NCI-H82 (cell line): ENCODE results near the gene GRID1.
"Not testable (repeated sequence)": the region's sequence is repeated elsewhere in the genome, so short reads cannot be mapped to it uniquely, and the experiment has no call there.

Source experiments
- DNase-seq: peaks from one replicate; lab custom pipeline; 2025; lab: John Stamatoyannopoulos, UW

The GRID1 gene

DNA sequence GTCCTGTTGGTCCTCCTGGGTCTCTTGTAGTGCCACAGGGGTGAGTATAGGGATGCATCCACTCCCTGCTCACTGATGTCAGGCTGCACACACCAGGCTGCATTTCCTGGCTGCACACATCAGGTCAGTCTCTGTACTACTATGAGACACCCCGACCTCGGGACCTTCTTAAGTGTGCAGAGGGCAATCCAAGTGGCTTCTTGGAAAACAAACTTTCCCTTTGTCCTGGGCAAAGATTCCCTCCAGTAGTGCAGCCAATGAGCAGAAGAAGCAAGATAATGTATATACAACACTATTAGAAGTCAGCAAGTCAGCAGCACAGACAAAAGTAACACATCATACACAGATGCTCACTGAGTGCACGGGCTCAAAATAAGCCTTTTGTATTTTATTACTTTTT is 493.5 kb downstream of the GRID1 start:
- DNase-seq = no peak

DNA sequence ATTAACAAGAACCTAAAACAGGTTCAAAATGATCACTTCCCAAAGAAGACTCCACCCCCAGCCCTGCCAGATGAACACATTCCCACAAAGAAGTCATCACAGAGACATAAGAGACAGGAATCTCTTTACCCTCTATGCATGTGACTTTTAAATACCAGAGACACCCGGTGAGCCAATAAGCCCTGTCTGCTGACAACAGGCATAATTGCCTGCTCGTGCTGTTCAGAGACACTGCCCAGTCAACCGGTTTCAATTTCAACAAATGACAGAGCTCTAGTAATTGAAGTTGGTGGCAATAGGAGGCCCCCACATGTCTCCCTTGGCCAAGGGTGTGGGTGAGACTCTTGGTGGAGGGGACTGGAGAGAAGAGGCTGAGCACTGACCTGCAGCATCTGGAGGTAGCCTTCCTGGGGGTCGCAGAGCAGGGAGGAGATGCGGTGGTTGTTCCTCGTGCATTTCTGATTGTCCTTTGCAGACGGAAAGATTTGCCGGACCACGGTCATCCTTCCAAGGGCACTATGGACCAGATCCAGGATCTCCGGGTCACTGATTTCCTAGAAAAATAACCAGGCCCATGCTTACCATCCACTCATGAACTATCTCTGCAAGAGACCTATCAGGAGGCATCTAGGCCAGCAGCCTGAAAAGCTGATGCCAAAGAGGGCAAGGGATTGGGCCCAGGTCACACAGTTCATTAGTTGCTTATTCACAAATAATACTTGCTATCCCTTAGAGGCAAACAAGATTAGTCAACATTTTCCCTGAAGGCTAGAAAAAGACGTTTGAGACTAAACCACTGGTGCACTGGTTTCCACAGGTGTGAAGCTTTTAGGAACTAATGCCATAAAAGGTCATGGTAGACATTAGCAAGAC is 497.7 kb downstream of the GRID1 start:
- no peak for DNase-seq

DNA sequence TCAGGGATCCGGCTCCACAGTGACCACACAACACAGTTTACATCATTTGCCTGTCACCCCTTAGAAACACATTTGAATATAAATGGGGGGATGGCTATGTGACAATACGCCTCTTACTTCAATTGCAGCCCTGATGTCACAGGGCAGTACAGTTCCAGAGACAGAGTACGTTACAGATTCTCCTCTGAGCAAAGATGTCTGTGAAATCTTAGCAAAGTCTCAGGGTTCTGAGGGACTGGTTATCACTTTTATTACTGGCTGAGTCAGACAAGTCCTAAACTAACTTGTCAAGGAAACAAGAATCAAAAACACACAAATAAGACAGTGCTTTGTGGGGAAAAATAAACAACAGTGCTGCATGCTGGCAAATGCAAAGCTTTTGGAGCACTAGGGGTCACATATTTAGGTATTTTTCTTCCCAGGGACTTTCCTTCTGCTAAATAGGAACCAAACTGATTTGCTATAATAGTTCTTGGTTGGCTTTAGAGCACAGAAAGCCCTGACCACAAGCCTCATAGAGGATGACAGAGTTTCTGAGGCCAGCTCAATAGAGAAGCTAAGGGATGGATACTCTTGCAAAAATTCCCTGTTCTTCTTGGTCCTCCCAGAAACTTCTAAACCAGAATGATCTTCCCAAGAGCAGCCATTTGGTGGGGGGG is 501.6 kb downstream of the GRID1 start:
- no peak for DNase-seq

DNA sequence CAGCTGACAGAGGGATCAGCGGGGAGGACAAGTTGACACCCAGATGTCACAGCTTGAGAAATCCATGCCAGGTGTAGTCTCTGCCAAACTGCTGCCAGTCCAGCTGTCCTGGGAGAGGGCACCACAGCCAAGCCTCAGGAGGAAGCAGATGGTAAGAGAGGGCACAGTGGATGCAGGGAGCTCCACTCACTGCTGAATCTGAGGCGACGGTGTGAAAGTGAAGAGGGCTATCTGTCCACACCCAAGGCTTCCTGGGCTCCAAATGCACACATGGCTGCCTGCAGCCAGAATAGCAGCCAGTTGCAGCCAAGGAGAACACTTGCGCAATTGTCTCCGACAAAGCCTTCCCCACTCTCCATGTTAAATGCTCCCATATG is 502.4 kb downstream of the GRID1 start:
- DNase-seq = no peak

DNA sequence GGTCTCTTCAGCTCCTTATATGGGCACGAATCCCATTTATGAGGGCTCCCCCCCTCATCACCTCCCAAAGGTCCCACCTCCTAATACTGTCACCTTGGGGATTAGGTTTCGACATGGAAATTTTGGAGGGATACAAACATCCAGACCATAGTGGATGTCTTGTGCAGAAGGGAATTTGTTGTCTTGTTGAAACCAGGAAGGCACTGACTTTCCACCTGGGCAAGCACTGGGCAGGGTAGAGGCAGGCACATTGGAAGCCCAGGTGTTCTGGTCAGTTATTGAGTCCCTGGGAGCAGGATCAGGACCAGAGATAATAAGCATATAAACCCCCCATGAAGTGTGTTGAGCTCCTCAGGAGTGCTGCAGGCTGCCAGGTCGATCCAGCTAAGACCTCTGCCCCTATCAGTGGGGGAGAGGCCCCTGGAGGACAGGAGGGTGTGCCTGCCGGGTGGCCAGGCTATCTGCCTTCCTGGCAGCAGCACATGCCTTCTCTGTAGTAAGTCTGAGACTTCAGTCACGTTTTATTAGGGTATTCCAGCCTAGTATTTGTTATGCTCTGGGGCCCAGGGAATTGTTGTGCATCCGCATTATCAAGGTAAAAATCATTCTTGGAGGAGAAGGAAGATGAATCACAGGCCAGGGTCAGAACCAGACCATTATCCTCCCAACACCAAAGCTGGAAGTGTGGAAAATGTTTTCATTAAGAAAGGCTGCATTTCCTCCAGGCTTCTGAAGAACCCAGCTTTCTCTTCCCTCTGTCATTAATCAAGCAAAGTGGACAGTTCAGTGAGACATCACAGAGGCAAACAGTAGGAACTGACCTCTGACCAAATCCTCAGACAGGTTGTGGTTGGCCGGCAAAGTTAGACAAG is 503.1 kb downstream of the GRID1 start:
- no peak for DNase-seq

DNA sequence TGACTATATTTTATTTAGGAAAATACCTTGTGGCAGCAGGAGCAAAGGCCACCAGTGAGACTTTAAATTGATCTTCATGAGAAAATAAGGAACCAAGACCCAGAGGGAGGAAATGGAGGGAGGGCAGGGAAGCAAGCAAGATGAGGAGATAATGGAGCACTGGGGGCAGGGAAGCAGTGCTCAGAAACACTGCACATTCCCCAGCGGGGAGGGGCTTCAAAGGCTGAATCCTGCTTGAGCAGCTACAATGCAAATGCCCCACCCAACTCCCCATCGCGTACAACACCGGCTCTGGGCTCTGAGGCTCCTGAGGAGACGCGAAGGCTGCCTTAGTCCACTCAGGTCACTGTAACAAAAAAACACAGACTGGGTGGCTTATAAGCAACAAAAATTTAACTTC is 503.8 kb downstream of the GRID1 start:
- no peak for DNase-seq

DNA sequence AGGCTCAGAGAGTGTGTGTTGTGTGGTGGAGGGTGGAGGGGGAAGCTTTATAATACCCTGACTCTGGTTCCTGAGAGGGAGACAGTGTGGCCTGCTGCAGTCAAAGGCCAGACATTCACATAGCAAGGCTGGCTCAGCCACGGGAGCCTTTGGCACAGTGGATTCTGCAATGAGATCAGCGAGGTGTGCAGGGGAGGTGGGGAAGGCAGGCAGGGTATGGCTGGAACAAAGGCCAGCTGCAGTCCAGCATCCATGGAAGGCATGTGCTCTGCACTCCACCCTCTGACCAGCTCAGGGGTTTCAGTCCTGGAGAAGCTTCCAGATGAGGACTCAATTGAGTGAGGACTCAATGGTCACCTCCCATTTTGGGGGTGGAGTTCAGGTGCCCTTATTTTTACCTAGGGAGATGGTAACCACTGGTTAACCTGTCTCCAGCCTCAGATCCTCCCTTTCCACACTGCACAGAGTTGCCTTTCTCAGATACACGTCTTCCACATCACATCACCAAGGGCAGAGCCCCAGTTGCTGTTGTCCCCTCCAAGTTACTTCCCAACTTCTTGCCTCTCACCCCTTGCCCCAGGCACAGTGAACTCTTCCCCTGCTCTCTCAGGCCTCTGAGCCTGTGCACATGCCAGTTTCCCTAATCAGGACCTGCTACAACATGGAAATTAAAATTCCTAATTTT is 504.9 kb downstream of the GRID1 start:
- no peak for DNase-seq

DNA sequence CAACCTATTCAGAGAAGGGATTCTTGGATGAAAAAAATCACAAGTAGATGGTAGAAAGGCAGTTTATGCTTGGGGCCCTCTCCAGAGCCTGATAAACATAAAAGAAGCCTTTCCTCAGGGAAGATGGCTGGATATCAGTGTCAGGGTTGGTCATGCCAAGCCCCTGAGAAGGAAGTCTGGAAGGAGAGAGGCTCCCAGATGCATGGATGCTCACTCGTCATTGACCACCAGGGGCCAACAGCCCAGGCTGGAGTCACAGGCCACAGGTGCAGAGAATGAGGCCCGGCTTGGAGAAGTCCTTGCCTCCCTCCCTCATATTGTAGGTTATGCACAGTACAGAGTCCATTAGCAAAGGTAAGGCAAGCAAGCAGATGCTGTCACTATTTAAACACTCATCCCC is 506.7 kb downstream of the GRID1 start:
- DNase-seq = no peak

DNA sequence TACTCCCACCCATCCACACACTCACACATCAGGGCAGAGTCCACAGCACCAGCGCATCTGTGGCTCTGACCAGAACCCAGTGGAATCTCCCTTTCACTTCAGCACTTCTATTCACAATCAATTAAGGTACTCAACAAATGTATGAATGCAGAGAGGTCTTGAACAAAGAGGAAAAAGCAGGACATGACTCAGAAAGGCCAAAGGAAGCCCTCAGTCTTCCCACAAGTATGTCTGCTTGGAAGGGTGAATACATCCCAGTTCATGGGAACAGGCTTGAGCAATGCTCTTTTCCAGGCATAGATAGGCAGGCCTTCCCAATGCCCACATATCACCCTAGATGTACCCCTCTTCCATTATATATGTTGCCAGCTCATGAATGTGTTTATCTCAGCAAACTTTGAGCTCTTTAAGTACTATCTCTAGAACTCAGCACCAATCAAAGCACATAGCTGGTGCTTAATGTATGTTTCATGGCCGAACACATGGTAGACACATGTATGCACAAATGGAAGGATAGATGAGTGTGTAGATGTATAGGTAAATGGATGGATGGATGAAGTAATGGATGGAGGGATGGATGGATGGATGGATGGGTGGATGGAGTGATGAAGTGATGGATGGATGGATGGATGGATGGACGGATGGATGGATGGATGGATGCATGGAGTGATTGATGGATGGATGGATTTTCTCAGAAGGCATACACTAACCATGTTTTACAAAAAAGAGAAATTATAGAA is 507.6 kb downstream of the GRID1 start:
- DNase-seq = no peak

DNA sequence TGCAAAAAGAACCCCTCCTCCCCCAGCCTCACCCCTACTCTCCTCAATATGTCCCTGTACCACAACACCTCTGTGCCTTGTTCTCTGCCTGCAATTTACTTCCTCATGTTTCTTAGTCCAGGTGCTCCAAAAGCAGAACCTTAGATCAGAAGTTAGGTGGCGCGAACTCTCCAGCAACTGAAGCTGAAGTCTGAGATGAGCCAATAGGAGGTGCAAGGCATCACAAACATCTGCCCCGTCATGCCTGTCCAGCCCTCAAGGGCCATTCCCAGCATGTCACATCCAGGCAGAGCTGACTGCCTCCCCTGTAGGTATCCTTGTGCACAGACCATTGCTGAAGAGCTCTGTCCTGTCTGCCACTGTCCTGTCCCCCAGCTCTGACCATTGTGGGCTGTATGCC is 508.8 kb downstream of the GRID1 start:
- no peak for DNase-seq

DNA sequence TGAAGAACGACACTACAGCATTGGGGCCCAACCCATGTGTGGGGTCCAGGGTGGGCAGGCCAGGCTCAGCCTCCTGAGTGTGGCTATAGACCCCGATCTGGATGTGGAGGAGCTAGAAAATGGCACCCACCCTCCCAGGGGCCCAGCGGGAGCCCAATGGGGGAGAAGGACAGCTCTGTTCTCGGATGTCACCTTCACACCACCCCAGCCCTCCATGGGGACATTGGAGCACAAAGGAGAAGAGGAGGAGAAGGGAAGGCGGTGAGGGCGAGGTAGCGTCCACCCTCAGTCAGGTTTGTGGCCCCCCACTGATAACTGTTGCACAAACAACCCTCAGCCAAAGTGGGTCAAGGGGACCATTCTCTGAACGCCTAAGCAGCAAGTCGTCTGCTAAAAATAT is 509.3 kb downstream of the GRID1 start:
- no peak for DNase-seq

DNA sequence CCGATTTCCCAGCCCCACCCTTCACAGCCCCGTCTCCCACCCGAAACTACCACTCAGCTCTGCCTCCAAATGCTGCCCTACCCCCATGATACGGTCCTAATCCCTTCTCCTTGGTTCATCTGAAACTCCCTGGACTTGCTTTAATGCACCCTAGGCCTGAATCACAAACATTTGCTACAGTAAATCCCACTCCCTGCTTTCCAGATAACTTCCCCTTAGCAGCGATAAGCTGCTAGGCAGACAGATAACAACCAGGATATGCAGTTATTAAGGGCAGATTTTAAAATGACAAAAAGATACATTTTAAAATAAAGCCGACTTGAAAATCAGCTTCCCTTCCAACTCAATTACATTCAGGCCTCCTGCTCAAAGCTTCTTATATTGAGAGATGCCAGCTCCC is 514.7 kb downstream of the GRID1 start:
- no peak for DNase-seq

DNA sequence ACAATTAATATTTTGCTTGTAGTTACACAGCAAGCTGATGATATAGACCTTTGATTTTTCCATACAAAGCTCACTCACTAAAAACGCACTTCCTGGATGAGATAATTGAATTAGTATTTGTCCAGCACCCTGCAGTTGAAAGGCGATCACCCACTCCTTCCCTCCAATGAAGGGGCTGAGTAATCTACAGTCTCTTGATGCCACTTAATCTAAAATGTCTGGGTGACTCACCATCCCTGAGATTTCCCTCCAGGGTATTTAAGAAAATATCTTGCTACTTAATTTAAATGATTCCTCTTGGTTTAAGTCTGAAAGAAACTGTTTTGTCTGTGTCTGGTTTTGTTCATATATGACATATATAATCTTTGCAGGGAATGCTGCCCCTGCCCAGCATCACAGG is 515.3 kb downstream of the GRID1 start:
- no peak for DNase-seq

DNA sequence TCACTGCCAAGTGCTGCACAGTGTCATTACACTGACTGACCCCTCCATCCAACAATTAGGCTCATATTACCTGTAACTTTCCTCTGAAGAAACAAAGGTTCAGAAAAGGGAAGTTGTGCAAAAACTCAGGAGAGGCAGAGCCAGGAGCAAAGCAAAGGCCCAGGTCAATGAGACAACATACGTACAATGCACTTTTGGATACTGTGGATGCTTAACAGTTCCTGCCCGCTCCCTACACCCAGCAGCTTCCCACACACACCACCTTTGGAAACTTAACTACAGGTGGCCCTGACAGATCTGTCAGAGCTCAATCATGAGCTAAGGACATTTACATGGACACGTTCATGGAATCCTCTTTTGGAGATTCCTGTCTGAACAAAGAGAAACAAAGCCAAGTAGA is 515.9 kb downstream of the GRID1 start:
- DNase-seq = no peak

DNA sequence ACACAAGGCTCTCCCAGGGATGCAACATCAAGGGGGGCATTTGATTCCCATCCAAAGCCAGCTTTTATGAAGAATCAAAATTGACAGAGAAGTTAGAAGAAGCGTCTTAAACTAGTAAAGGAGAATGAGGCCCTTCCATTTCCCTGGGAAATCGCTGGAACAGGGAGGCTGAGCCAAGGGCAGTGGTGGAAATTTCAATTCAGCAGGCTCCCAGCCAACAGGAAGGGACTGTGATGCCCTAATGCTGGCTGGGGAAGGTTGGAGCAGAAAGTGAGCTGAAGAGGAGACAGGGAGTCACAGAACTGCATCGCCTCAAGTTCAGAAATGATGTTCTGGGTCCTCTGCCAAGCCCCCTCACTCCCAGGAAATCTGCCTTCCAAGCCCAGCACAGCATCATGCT is 517.3 kb downstream of the GRID1 start:
- no peak for DNase-seq

DNA sequence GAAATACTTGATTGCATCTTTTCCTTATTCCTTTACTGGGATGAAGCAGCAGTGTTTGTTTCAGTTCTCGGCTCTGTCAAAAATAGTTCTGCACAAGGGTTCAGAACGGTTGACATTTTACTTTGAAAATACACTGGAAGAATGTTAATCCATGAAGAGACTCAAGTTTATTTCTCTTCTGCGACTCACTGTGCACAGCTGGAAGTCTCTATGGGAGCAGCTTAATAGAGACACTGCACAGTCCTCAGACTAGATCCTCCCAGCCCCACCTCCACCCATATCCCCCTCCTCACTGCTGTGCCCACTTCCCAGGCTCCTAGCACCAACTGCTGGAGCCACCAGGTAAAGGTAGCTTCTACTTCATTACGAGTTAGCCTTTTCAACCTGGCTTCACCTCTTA is 517.8 kb downstream of the GRID1 start:
- no peak for DNase-seq

DNA sequence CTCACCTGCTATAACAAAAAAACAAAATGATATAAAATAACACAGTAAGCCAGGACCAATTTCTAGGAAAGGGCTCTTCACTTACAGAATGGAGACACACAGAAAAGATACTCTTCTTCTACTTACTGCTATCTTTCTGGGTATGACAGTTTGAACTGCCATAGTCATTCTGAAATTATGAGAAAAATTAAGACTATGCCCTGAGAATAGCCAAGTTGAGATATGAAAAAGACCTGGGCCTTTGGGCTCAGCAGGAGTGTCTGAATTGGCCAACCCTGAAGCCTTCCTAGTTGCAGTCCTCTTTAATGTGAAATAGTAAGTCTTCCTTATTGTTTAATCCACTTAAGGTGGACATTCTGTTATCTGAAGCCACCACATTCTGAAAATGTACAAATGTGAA is 519.5 kb downstream of the GRID1 start:
- DNase-seq = no peak

DNA sequence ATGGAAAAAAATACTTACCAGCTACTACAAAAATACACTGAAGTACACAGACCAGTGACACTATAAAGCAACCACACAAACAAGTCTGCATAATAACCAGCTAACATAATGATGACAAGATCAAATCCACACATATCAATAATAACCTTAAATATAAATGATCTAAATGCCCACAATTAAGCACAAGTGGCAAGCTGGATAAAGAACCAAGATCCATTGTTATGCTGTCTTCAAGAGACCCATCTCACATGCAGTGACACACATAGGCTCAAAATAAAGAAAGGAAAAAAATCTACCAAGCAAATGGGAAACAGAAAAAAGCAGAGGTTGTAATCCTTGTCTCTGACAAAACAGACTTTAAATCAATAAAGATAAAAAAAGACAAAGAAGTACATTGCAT is 527.9 kb downstream of the GRID1 start:
- not testable (repeated sequence) for DNase-seq

DNA sequence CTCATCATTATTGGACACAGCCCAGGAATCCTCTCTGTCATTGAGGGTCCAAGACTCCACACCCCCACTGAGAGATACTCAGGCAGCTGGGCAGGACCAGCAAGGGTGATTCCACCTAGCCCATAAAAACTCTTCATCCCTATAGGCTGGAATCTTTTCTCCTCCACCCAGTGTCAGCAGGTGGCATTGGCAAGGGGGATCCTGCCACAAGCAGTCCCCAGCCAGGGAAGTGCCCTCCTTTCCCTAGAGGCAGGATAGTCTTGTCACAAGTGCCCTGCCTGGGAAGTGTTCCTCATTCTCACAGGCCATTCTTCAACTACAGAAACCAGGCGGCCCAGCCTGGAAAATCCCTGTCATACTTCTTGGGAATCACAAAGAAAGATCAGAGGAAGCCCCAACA is 533.6 kb downstream of the GRID1 start:
- no peak for DNase-seq

DNA sequence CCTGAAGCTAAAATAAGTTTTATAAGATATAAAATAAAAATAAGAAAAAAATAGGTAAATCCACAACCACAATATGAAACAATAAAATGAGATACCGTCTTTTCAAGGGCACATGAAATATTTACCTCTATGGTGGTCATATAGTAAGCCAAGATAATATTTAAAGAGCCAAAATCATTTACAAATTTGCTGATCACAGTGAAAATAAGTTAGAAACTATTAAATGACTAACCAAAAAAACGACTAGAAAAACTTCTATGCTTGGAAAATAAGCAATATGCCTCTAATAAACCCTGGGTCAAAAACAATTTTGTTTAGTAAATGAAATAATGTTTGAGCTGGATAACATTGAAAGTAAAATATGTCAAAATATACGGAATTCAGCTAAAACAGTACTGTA is 535.2 kb downstream of the GRID1 start:
- DNase-seq = no peak

DNA sequence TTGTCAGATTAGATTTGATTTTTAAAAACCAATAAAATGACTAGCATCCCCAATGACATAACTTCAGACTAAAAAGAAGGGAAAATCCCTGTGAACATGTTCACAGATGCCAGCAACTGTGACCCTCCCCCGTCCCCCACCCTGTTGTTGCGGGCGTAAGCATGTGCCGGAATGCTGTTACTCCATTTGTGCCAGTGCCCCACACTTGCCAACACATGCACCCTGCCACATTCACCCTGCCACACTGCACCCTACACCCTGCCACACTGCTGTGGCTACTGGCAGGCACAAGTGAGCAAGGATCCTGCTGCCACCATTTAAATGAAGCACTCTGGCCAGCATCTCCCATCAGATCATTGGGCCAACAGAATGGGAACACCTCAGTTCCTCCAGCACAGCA is 540.2 kb downstream of the GRID1 start:
- no peak for DNase-seq

DNA sequence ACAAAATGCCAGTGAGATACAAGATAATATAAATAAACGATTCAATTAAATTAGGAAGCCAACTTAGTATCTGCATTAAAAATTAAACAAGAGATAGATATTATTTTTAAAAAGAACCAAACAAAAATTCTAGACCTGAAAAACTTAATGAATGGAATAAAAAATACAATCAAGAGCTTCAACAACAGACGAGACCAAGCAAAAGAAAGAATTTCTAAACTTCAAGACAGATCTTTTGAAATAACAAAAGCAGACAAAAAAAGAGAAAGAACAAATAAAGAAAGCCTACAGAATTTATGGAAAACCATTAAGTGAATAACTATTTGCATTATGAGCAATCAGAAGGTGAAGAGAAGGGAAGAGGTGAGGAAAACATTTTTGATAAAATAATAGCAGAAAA is 555.2 kb downstream of the GRID1 start:
- DNase-seq = no peak
